ENCODE results near the gene LILRA1.

DNA sequence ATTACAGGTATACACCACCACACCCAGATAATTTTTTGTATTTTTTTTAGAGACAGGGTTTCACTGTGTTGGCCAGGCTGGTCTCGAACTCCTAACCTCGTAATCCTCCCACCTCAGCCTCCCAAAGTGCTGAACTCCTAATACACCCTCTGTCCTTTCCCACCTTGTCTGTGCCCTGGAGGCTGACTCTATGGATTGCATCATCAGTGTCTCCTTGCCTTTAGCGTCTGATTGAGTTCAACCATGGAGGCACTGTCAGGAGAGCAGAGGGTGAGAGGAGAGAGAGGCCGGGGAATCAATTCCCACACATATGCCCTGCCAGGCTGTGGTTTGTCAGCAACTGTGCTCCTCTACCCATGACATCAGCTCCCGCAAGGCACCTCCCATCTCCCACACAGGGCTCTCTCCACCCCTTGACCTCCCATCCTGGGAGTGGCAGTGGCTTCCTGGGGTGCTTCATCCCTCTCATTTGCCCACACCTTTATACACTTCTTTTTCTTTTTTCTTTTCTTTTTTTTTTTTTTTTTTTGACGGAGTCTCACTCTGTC is 56.8 kb downstream of the LILRA1 start:
- TF ChIP-seq, protein P1, sequence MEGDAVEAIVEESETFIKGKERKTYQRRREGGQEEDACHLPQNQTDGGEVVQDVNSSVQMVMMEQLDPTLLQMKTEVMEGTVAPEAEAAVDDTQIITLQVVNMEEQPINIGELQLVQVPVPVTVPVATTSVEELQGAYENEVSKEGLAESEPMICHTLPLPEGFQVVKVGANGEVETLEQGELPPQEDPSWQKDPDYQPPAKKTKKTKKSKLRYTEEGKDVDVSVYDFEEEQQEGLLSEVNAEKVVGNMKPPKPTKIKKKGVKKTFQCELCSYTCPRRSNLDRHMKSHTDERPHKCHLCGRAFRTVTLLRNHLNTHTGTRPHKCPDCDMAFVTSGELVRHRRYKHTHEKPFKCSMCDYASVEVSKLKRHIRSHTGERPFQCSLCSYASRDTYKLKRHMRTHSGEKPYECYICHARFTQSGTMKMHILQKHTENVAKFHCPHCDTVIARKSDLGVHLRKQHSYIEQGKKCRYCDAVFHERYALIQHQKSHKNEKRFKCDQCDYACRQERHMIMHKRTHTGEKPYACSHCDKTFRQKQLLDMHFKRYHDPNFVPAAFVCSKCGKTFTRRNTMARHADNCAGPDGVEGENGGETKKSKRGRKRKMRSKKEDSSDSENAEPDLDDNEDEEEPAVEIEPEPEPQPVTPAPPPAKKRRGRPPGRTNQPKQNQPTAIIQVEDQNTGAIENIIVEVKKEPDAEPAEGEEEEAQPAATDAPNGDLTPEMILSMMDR (IDR thresholded peaks at IDR 0.05; ENCODE audit: low read depth, low read length, poor library complexity, severe bottlenecking) = no peak
- no peak for TF ChIP-seq EZH2phosphoT487 (IDR thresholded peaks at IDR 0.05; ENCODE audit: borderline replicate concordance, low read length)

All from DOHH2 (cell line).